K562 (cell line): ENCODE measurements around the gene AKT1. TPM values are rescaled to one million over a fixed set of nuclear protein-coding genes. Genes with fewer than 3 reads are reported as not detected.
A peak's percentile ranks its signal among the peaks of the same experiment; 100 is the strongest.

Experiments
- ATAC-seq: fragments of 200-7000 bp; cut with Tn5 transposase; 3 replicates; pipeline ENCODE4 v1.9.1; 2020; ENCODE audit warnings: moderate library complexity
- BruUV-seq: library from RNA; stranded (reverse); fragments of 400-500 nt; replicated peaks from 2 replicates; lab custom pipeline; 2021; lab: Mats Ljungman, UMichigan
- CTCF ChIA-PET: fragments of 300-600 bp; formaldehyde crosslinking; extraction: SDS; loops from one replicate; lab custom pipeline; 2021; ENCODE audit warnings: low intra/inter-chr PET ratio; lab: Yijun Ruan, JAX
- POLR2A ChIA-PET: fragments of 300-600, 350-650 bp; sonication (Branson Sonifier 250); formaldehyde crosslinking; extraction: SDS; loops from one replicate; lab custom pipeline; 2021; ENCODE audit warnings: antibody characterized with exemption, inconsistent platforms; lab: Yijun Ruan, JAX
- DNase-seq, 4 experiments: peaks; one replicate each; pipeline versions ENCODE4 v3.0.0 to v3.0.0-alpha.2; 2011 to 2018; ENCODE audit warnings: low spot score in 3 of 4, mixed read lengths in 3 of 4; ENCODE audit errors: extremely low read depth in 1 of 4
- FAIRE-seq: peaks from 2 replicates; lab custom pipeline; 2011; peaks lifted over from hg19 to GRCh38; lab: Jason Lieb, UNC
- H2AFZ ChIP-seq: 2 replicates; pipeline ENCODE4 v1.6.0; 2011; ENCODE audit warnings: low read depth, low read length, control low read depth, inconsistent platforms
- H3K27ac ChIP-seq: fragments of 200-600 bp; 3 replicates; pipeline ENCODE4 v1.8.0; 2011; ENCODE audit warnings: low read depth, mild to moderate bottlenecking, control low read depth, inconsistent platforms, low read length, moderate library complexity, mixed read lengths; ENCODE audit errors: extremely low read depth
- H3K27me3 ChIP-seq, 2 experiments: fragments of 300-600 bp in 1 of 2; 2 replicates in 1 of 2; 3 replicates in 1 of 2; pipeline versions ENCODE4 v1.6.0 to v1.8.0; 2011; ENCODE audit warnings: inconsistent platforms in 2 of 2, low read length in 2 of 2, mild to moderate bottlenecking in 1 of 2, mixed read lengths in 1 of 2, moderate library complexity in 1 of 2; ENCODE audit not compliant: control insufficient read depth in 2 of 2, insufficient read depth in 2 of 2
- H3K36me3 ChIP-seq: fragments of 300-600 bp; 3 replicates; pipeline ENCODE4 v1.8.0; 2011; ENCODE audit warnings: mild to moderate bottlenecking, low read length, inconsistent platforms; ENCODE audit not compliant: control insufficient read depth, insufficient read depth
- H3K4me1 ChIP-seq, 2 experiments: fragments of 200-600 bp in 1 of 2; replicated peaks in 1 of 2; 2 replicates in 1 of 2; 3 replicates in 1 of 2; pipeline versions ENCODE4 v1.5.1 to v1.8.0; 2011; ENCODE audit warnings: inconsistent platforms in 2 of 2, low read length in 2 of 2, mild to moderate bottlenecking in 1 of 2, mixed read lengths in 1 of 2, moderate library complexity in 1 of 2; ENCODE audit not compliant: control insufficient read depth in 2 of 2, insufficient read depth in 2 of 2
- H3K4me2 ChIP-seq: 2 replicates; pipeline ENCODE4 v1.6.1; 2011; ENCODE audit warnings: low read length, control low read depth, inconsistent platforms, mixed read lengths; ENCODE audit not compliant: insufficient read depth
- H3K4me3 ChIP-seq: fragments of 200-600 bp; sonication (generic), shearing (Covaris generic); 2 replicates; pipeline ENCODE4 v1.5.1; 2016; ENCODE audit warnings: control low read depth, inconsistent platforms
- H3K79me2 ChIP-seq: fragments of 200-600 bp; 3 replicates; pipeline ENCODE4 v1.8.0; 2011; ENCODE audit warnings: low read length, inconsistent platforms; ENCODE audit not compliant: control insufficient read depth, insufficient read depth
- H3K9ac ChIP-seq, 2 experiments: 2 replicates each; pipeline versions ENCODE4 v1.6.0 to v1.6.1; 2011; ENCODE audit warnings: low read depth in 2 of 2, low read length in 2 of 2, control low read depth in 1 of 2, inconsistent platforms in 1 of 2, mild to moderate bottlenecking in 1 of 2, mixed read lengths in 1 of 2; ENCODE audit not compliant: insufficient read depth in 1 of 2
- H3K9me1 ChIP-seq: one replicate; pipeline ENCODE4 v1.6.0; 2011; ENCODE audit warnings: inconsistent platforms, mild to moderate bottlenecking, low read length, moderate library complexity; ENCODE audit not compliant: control insufficient read depth, insufficient read depth
- H3K9me3 ChIP-seq: replicated peaks from 2 replicates; pipeline ENCODE4 v1.5.1; 2011; ENCODE audit warnings: low read depth, low read length, inconsistent platforms; ENCODE audit not compliant: control insufficient read depth, insufficient read depth
- H4K20me1 ChIP-seq: replicated peaks from 2 replicates; pipeline ENCODE4 v1.6.1; 2011; ENCODE audit warnings: low read length, inconsistent platforms, mixed read lengths; ENCODE audit not compliant: control insufficient read depth, insufficient read depth
- FOSL1 ChIP-seq: fragments of 200-800 bp; sonication (Bioruptor generic); conservative IDR thresholded peaks from 2 replicates; pipeline ENCODE4 v1.6.1; 2016; ENCODE audit warnings: missing genetic modification characterization, missing compliant biosample characterization
- RBBP5 ChIP-seq: fragments of 200-600 bp; sonication (generic); IDR thresholded peaks from 2 replicates; pipeline ENCODE4 v1.6.1; 2012; ENCODE audit warnings: borderline replicate concordance, mild to moderate bottlenecking, low read length, control low read depth, inconsistent platforms; ENCODE audit not compliant: insufficient read depth, poor library complexity, severe bottlenecking
- TCFL5 ChIP-seq: fragments of 250-450 bp; sonication (Bioruptor Pico); conservative IDR thresholded peaks from 2 replicates; pipeline ENCODE4 v1.6.1; 2021; ENCODE audit warnings: mild to moderate bottlenecking, moderate library complexity, matching md5 sums
- WGBS: fragments of 100-300 bp; shearing (Covaris generic); methylation state at CpG from one replicate; pipeline ENCODE4 v1.1.6; 2016; ENCODE audit warnings: low coverage, mixed read lengths; ENCODE audit not compliant: insufficient coverage; ENCODE audit errors: missing lambda C conversion rate; 5-methylcytosine and 5-hydroxymethylcytosine counted together
- in situ Hi-C: fragments of 300-500 bp; cut with MboI; formaldehyde crosslinking; loops from 4 replicates; pipeline ENCODE4 v1.15.0; 2018; ENCODE audit warnings: inconsistent platforms, mixed read lengths
- intact Hi-C: fragments of 100-400 bp; cut with micrococcal nuclease; formaldehyde crosslinking; loops from 2 replicates; pipeline ENCODE4 v1.14.2; 2022
- polyA plus RNA-seq, 8 experiments: library from polyadenylated mRNA; depleted of rRNA in 4 of 8; stranded (reverse) in 5 of 8; unstranded in 3 of 8; fragments of >200 nt; fragmentation: Nextera tagmentation in 2 of 8; fragmentation: Illumina TruSeq in 1 of 8; extraction: Ambion mirVana in 2 of 8; extraction: Trizol in 1 of 8; gene quantifications; 2 replicates each; pipeline versions ENCODE4 v1.2.1 to v1.2.3, GENCODE V29; 2011 to 2014; ENCODE audit warnings: inconsistent platforms in 1 of 8, missing spikeins in 1 of 8
- total RNA-seq, 7 experiments: library from RNA; depleted of rRNA in 6 of 7; stranded (reverse); fragments of >200 nt in 6 of 7; fragmentation: Illumina TruSeq in 2 of 7; extraction: Trizol in 2 of 7; gene quantifications; 2 replicates each; pipeline versions ENCODE4 v1.2.1 to v1.2.3, GENCODE V29; 2011 to 2021; ENCODE audit warnings: low replicate concordance in 1 of 7

Gene AKT1
- total and polyA plus RNA-seq, 9 of the 15 experiments (the other 6 are each of a cell fraction or from before 2014, with no cell fraction given) = 0.49 to 132 (median 75.1) TPM

DNA sequence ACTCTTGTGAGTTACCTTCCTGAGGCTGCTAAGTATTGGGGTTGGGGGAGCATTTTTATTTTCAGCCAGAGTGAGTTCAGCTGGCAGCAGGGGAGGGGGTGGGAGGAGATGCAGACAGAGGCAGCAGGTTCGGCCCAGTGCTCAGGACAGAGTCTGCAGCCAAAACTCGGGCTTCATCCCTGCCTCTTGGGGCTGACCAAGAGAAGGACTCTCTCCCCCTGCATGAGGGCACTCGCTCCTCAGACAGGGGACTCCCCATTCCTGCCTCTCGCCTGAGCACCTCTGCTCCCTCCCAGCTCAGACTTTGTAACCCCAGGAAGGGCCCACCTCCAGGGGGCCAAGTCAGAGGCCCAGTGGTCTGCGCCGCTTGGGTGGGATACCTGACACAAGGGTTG, 1.1 kb upstream of the AKT1 start:
- Histone ChIP-seq H3K9ac (peak overlapping the region; percentile 74 to 91; a peak in 3 of 4 replicates), H3K4me1 (peaks cover 52 to 92% of the 10 kb centered on the region in 2 experiments), H3K36me3 (peaks cover 17% of the 10 kb centered on the region; the same call in 1 of the 3 replicates), H2AFZ (peak overlapping the region; percentile 77; the same call in 1 of the 2 replicates), H3K9me1 (no peaks in the 10 kb centered on the region), H4K20me1 (peaks cover 12% of the 10 kb centered on the region; the same call in 1 of the 2 replicates), H3K4me2 (peak overlapping the region; percentile 82), H3K79me2 (peaks cover 45% of the 10 kb centered on the region), H3K9me3 (no peaks in the 10 kb centered on the region), H3K4me3 (peak overlapping the region; percentile 48; the same call in 1 of the 2 replicates), H3K27ac (peak overlapping the region; percentile 80), H3K27me3 (no peaks in the 10 kb centered on the region)
- ChIA-PET POLR2A (interaction anchor here (0.6 to 0.7 kb wide), 2 partner anchors 479 to 505 kb away, joined by 3 to 4 read pairs; no protein-coding TSS in a partner anchor), CTCF (no interaction called here)
- BruUV-seq = no TSS peak
- in situ Hi-C loops = no loop called here
- intact Hi-C loops = no loop called here
- TF ChIP-seq RBBP5 = peak; percentile 8
- no peak for TF ChIP-seq TCFL5 (CRISPR knock-in tag)
- no peak for TF ChIP-seq FOSL1 (tag)
- ATAC-seq = no peak
- 7% methylated on average over 2 of the region's 6 CpGs for WGBS
- DNase-seq = no peak
- no peak for FAIRE-seq
